ENCODE data around the gene PFKFB4.

GRCh38 chr3:48555949-48556795 lies 431 bp downstream of the PFKFB4 start:
- TF ChIP-seq EZH2 (IDR thresholded peaks at IDR 0.05; ENCODE audit: borderline replicate concordance, insufficient read depth, low read depth, low read length, poor library complexity, severe bottlenecking) (no peak), CTCF (IDR thresholded peaks at IDR 0.05) (no peak)

Data from B cell (primary cell).